H1 (cell line): Measurements from ENCODE around the gene RAD51B. TPM values are rescaled to one million over a fixed set of nuclear protein-coding genes. Genes with fewer than 3 reads are reported as not detected.

ENCODE experiments used
- CTCF ChIA-PET: fragments of 300-600 bp; sonication (Branson Sonifier 250); formaldehyde crosslinking; loops from one replicate; lab custom pipeline; 2021; ENCODE audit not compliant: partially characterized antibody; lab: Charles Lee
- POLR2A ChIA-PET: fragments of 300-600 bp; sonication (Branson Sonifier 250); formaldehyde crosslinking; loops from one replicate; lab custom pipeline; 2021; ENCODE audit warnings: inconsistent platforms; ENCODE audit not compliant: partially characterized antibody; lab: Charles Lee
- DNase-seq, 2 experiments: peaks; one replicate each; pipeline versions ENCODE4 v3.0.0 to v3.0.0-alpha.2; 2010 to 2022; ENCODE audit warnings: low spot score in 2 of 2, low read depth in 1 of 2, mixed read lengths in 1 of 2
- FAIRE-seq: peaks from 2 replicates; lab custom pipeline; 2011; peaks lifted over from hg19 to GRCh38; lab: Jason Lieb, UNC
- H2AFZ ChIP-seq: 2 replicates; pipeline ENCODE4 v1.8.1; 2012; ENCODE audit warnings: low read length, inconsistent platforms
- H2AK5ac ChIP-seq: 2 replicates; pipeline ENCODE4 v1.6.1; 2013; ENCODE audit warnings: low read depth, low read length
- H2BK120ac ChIP-seq: replicated peaks from 2 replicates; pipeline ENCODE3; 2013; ENCODE audit warnings: low read depth, low read length, inconsistent platforms
- H2BK12ac ChIP-seq: 2 replicates; pipeline ENCODE4 v1.6.1; 2013; ENCODE audit warnings: low read depth, low read length
- H2BK15ac ChIP-seq: 2 replicates; pipeline ENCODE4 v1.6.1; 2013; ENCODE audit warnings: low read length
- H2BK20ac ChIP-seq: 2 replicates; pipeline ENCODE4 v1.6.1; 2013; ENCODE audit warnings: low read length
- H2BK5ac ChIP-seq: 2 replicates; pipeline ENCODE4 v1.6.1; 2013; ENCODE audit warnings: low read depth, low read length
- H3K14ac ChIP-seq: 2 replicates; pipeline ENCODE4 v1.6.1; 2013; ENCODE audit warnings: inconsistent platforms; ENCODE audit not compliant: insufficient read length
- H3K18ac ChIP-seq: 2 replicates; pipeline ENCODE4 v1.6.1; 2013; ENCODE audit warnings: low read length; ENCODE audit errors: extremely low read depth
- H3K23ac ChIP-seq: 2 replicates; pipeline ENCODE4 v1.6.1; 2013; ENCODE audit warnings: inconsistent platforms; ENCODE audit not compliant: insufficient read length
- H3K23me2 ChIP-seq: 2 replicates; pipeline ENCODE4 v1.6.1; 2013; ENCODE audit warnings: low read depth, low read length
- H3K27ac ChIP-seq: 2 replicates; pipeline ENCODE4 v1.6.1; 2011; ENCODE audit warnings: low read depth, low read length, inconsistent platforms
- H3K27me3 ChIP-seq, 4 experiments: replicated peaks in 1 of 4; 1 replicate in 1 of 4; 2 replicates in 3 of 4; pipeline versions ENCODE4 v1.6.1 to v1.8.1; 2011 to 2013; ENCODE audit warnings: low read length in 3 of 4, mild to moderate bottlenecking in 3 of 4, inconsistent platforms in 2 of 4, mixed read lengths in 2 of 4, moderate library complexity in 1 of 4; ENCODE audit not compliant: control insufficient read depth in 3 of 4, insufficient read depth in 3 of 4; ENCODE audit errors: extremely low read depth in 1 of 4
- H3K36me3 ChIP-seq, 4 experiments: 2 replicates each; pipeline versions ENCODE4 v1.6.1 to v1.8.1; 2011 to 2013; ENCODE audit warnings: mild to moderate bottlenecking in 4 of 4, low read length in 3 of 4, moderate library complexity in 2 of 4, control low read depth in 1 of 4, inconsistent platforms in 1 of 4; ENCODE audit not compliant: insufficient read depth in 4 of 4, control insufficient read depth in 2 of 4
- H3K4ac ChIP-seq: replicated peaks from 2 replicates; pipeline ENCODE3; 2013; ENCODE audit warnings: low read length, low read depth, mixed read lengths, inconsistent platforms; ENCODE audit not compliant: insufficient read length
- H3K4me1 ChIP-seq, 4 experiments: replicated peaks in 1 of 4; 1 replicate in 1 of 4; 2 replicates in 3 of 4; pipeline versions ENCODE4 v1.6.1 to v1.8.1; 2011 to 2013; ENCODE audit warnings: low read length in 3 of 4, inconsistent platforms in 2 of 4, mixed read lengths in 1 of 4; ENCODE audit not compliant: insufficient read depth in 4 of 4, control insufficient read depth in 3 of 4
- H3K4me2 ChIP-seq, 2 experiments: 2 replicates each; pipeline versions ENCODE4 v1.6.1 to v1.8.1; 2011 to 2013; ENCODE audit warnings: low read depth in 2 of 2, low read length in 2 of 2, control low read depth in 1 of 2, inconsistent platforms in 1 of 2, mild to moderate bottlenecking in 1 of 2; ENCODE audit not compliant: insufficient read depth in 1 of 2
- H3K4me3 ChIP-seq, 4 experiments: fragments of 200-600, 300-600 bp in 1 of 4; sonication (generic), shearing (Covaris generic), sonication (Bioruptor Twin) in 1 of 4; 2 replicates each; pipeline versions ENCODE4 v1.5.1 to v1.8.1; 2011 to 2016; ENCODE audit warnings: low read length in 4 of 4, low read depth in 3 of 4, control low read depth in 2 of 4, inconsistent platforms in 2 of 4, mild to moderate bottlenecking in 2 of 4, mixed read lengths in 1 of 4, moderate library complexity in 1 of 4; ENCODE audit not compliant: insufficient read depth in 2 of 4; ENCODE audit errors: extremely low read depth in 1 of 4
- H3K56ac ChIP-seq: replicated peaks from 2 replicates; pipeline ENCODE3; 2013; ENCODE audit warnings: low read depth, mild to moderate bottlenecking, mixed read lengths, low read length, inconsistent platforms; ENCODE audit not compliant: insufficient read length
- H3K79me1 ChIP-seq: 2 replicates; pipeline ENCODE4 v1.6.1; 2013; ENCODE audit warnings: low read depth, low read length, control low read depth
- H3K79me2 ChIP-seq, 2 experiments: 2 replicates each; pipeline versions ENCODE4 v1.6.1 to v1.8.1; 2012 to 2013; ENCODE audit warnings: low read length in 2 of 2, mild to moderate bottlenecking in 2 of 2, inconsistent platforms in 1 of 2; ENCODE audit not compliant: insufficient read depth in 2 of 2, control insufficient read depth in 1 of 2
- H3K9ac ChIP-seq, 4 experiments: replicated peaks in 1 of 4; 1 replicate in 1 of 4; 2 replicates in 3 of 4; pipeline versions ENCODE4 v1.6.1 to v1.8.1; 2011 to 2013; ENCODE audit warnings: low read depth in 3 of 4, low read length in 3 of 4, control low read depth in 2 of 4, mild to moderate bottlenecking in 2 of 4, moderate library complexity in 2 of 4, inconsistent platforms in 1 of 4; ENCODE audit errors: extremely low read depth in 1 of 4
- H3K9me3 ChIP-seq, 2 experiments: 2 replicates each; pipeline versions ENCODE4 v1.6.1 to v1.8.1; 2012 to 2013; ENCODE audit warnings: mild to moderate bottlenecking in 2 of 2, moderate library complexity in 2 of 2, control low read depth in 1 of 2, inconsistent platforms in 1 of 2, low read depth in 1 of 2, low read length in 1 of 2, mixed read lengths in 1 of 2; ENCODE audit not compliant: insufficient read depth in 2 of 2
- H4K20me1 ChIP-seq, 2 experiments: replicated peaks in 1 of 2; 2 replicates each; pipeline versions ENCODE3 to v1.8.1; 2011 to 2013; ENCODE audit warnings: inconsistent platforms in 2 of 2, low read length in 2 of 2, mild to moderate bottlenecking in 1 of 2; ENCODE audit not compliant: insufficient read depth in 2 of 2, control insufficient read depth in 1 of 2
- H4K5ac ChIP-seq: 2 replicates; pipeline ENCODE4 v1.6.1; 2013; ENCODE audit warnings: low read length, low read depth, mixed read lengths, inconsistent platforms; ENCODE audit not compliant: insufficient read length
- H4K8ac ChIP-seq: 2 replicates; pipeline ENCODE4 v1.8.0; 2013; ENCODE audit warnings: mild to moderate bottlenecking, moderate library complexity, low read length, inconsistent platforms; ENCODE audit not compliant: insufficient read depth; ENCODE audit errors: extremely low read depth
- H4K91ac ChIP-seq: replicated peaks from 2 replicates; pipeline ENCODE3; 2013; ENCODE audit warnings: low read length, mixed read lengths, inconsistent platforms; ENCODE audit not compliant: insufficient read length
- CHD2 ChIP-seq: IDR thresholded peaks from 2 replicates; pipeline ENCODE4 v1.6.1; 2012; ENCODE audit warnings: low read length, improper control_type of control experiment
- E2F6 ChIP-seq: IDR thresholded peaks from 2 replicates; pipeline ENCODE4 v1.6.1; 2012; ENCODE audit warnings: inconsistent platforms
- FOSL1 ChIP-seq: IDR thresholded peaks from 2 replicates; pipeline ENCODE4 v1.6.1; 2011; ENCODE audit warnings: mild to moderate bottlenecking, low read depth, low read length, moderate library complexity; ENCODE audit not compliant: insufficient read depth
- GABPA ChIP-seq: IDR thresholded peaks from 2 replicates; pipeline ENCODE4 v1.6.1; 2011; ENCODE audit warnings: mild to moderate bottlenecking, low read length, moderate library complexity, borderline replicate concordance; ENCODE audit not compliant: insufficient read depth
- HDAC2 ChIP-seq, 2 experiments: fragments of 300-600 bp in 1 of 2; sonication (generic) in 1 of 2; IDR thresholded peaks; 2 replicates each; pipeline ENCODE4 v1.6.1; 2011 to 2012; ENCODE audit warnings: low read depth in 2 of 2, low read length in 2 of 2, mild to moderate bottlenecking in 2 of 2, moderate library complexity in 2 of 2, borderline replicate concordance in 1 of 2, inconsistent platforms in 1 of 2
- JUN ChIP-seq: IDR thresholded peaks from 2 replicates; pipeline ENCODE4 v1.6.1; 2011; ENCODE audit warnings: low read depth, mild to moderate bottlenecking, improper control_type of control experiment, low read length
- MAFK ChIP-seq: IDR thresholded peaks from 2 replicates; pipeline ENCODE4 v1.6.1; 2012; ENCODE audit warnings: low read depth, mild to moderate bottlenecking, improper control_type of control experiment, low read length
- SIN3A ChIP-seq, 2 experiments: IDR thresholded peaks in 1 of 2; conservative IDR thresholded peaks in 1 of 2; 2 replicates each; pipeline ENCODE4 v1.6.1; 2011 to 2012; ENCODE audit warnings: low read length in 2 of 2, improper control_type of control experiment in 1 of 2, low read depth in 1 of 2, mild to moderate bottlenecking in 1 of 2
- TBP ChIP-seq: IDR thresholded peaks from 2 replicates; pipeline ENCODE4 v1.6.1; 2011; ENCODE audit warnings: low read depth, low read length, improper control_type of control experiment
- TEAD4 ChIP-seq: IDR thresholded peaks from 2 replicates; pipeline ENCODE4 v1.6.1; 2012; ENCODE audit warnings: low read depth, low read length, inconsistent platforms, mixed read lengths
- WGBS, 2 experiments: shearing (Covaris generic) in 1 of 2; methylation state at CpG; one replicate each; pipeline versions ENCODE4 v1.1.6 to v1.1.7; 2013 to 2015; ENCODE audit warnings: low lambda C conversion rate in 2 of 2, mixed read lengths in 2 of 2, inconsistent platforms in 1 of 2, low coverage in 1 of 2, missing lambda C conversion rate in 1 of 2; ENCODE audit not compliant: insufficient replicate concordance in 2 of 2, insufficient coverage in 1 of 2, insufficient read length in 1 of 2; ENCODE audit errors: extremely low coverage in 1 of 2, missing lambda C conversion rate in 1 of 2; 5-methylcytosine and 5-hydroxymethylcytosine counted together
- polyA plus RNA-seq, 7 experiments: library from polyadenylated mRNA; depleted of rRNA in 3 of 7; stranded (reverse) in 5 of 7; unstranded in 2 of 7; fragments of >200 nt in 5 of 7; fragments of 200-250 nt in 2 of 7; gene quantifications; 1 replicate in 5 of 7; 2 replicates in 1 of 7; 4 replicates in 1 of 7; pipeline versions ENCODE4 v1.2.1 to v1.2.3, GENCODE V29; 2011 to 2013; ENCODE audit warnings: missing spikeins in 2 of 7, mixed read lengths in 2 of 7
- total RNA-seq: library from RNA; stranded (reverse); fragmentation: NEBNext Ultra II Directional; extraction: Animal tissue kit (Norgen Biotek cat#: 25700); gene quantifications from 2 replicates; pipeline ENCODE4 v1.2.1, GENCODE V29; 2021

RAD51B gene
- total and polyA plus RNA-seq, 2 of the 8 experiments (the other 6 are each of a cell fraction or from before 2014, with no cell fraction given) = 3.9 to 14.9 TPM

DNA sequence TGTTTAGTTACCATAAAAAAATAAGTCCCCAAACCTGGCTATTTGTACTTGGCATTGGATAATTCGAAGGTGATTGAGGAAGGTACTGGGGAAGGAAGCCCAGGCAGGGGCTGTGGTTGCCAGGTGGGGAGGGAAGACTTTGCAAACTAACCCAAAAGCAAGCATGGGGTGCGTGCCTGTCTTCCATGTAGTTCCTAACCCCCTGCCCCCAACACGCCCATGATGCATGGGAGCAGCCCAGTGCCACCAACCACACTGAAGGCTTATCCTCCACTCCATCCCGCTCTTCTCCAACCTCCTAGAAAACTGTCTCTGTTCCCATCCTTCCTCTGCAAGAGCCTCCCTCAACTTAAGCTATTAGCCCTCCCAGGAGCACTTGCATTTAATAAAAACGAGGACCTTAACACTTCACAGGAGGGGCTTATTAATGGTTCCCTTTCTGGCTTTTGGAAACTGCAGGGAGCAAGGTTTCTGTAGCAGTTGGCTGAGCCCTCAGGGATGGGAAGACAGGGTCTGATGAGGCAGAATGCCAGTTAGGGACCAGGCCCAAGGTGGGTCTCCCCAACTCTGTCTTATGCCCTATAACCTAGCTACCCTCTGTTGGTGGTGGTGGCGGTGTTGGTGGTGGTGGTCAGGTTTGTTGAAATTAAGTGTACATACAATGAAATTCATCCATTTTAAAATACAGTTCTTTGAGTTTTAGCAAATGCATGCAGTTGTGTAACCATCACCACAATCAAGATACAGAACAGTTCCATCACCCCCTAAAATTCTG lies 877.3 kb downstream of the RAD51B start:
- Histone ChIP-seq H3K56ac (no peak overlapping the region), H3K23me2 (no peaks in the 10 kb centered on the region), H4K91ac (no peak overlapping the region), H3K14ac (no peak overlapping the region), H2BK20ac (no peak overlapping the region), H4K5ac (no peak overlapping the region), H3K36me3 (no peaks in the 10 kb centered on the region), H3K79me2 (no peaks in the 10 kb centered on the region), H3K4me3 (no peak overlapping the region), H2AK5ac (no peak overlapping the region), H4K8ac (no peak overlapping the region), H4K20me1 (no peaks in the 10 kb centered on the region), H2BK5ac (no peak overlapping the region), H3K23ac (no peak overlapping the region), H3K4me1 (no peaks in the 10 kb centered on the region), H3K18ac (no peak overlapping the region), H2BK120ac (no peak overlapping the region), H3K27ac (no peak overlapping the region), H3K9ac (no peak overlapping the region), H3K79me1 (no peaks in the 10 kb centered on the region), H2BK12ac (no peak overlapping the region), H3K9me3 (no peaks in the 10 kb centered on the region), H3K4me2 (no peak overlapping the region), H2AFZ (no peak overlapping the region), H3K27me3 (no peaks in the 10 kb centered on the region), H3K4ac (no peak overlapping the region), H2BK15ac (no peak overlapping the region)
- no peak for TF ChIP-seq HDAC2 (IDR thresholded peaks at IDR 0.05; ENCODE audit: borderline replicate concordance in 1 of 2, low read depth in 2 of 2, low read length in 2 of 2)
- TF ChIP-seq GABPA = no peak
- TF ChIP-seq TEAD4 = no peak
- TF ChIP-seq FOSL1 = no peak
- no peak for TF ChIP-seq TBP
- TF ChIP-seq MAFK = no peak
- TF ChIP-seq CHD2 = no peak
- TF ChIP-seq SIN3A (conservative IDR thresholded peaks at IDR 0.05 in 1 of 2, IDR thresholded peaks at IDR 0.05 in 1 of 2; ENCODE audit: low read depth in 1 of 2, low read length in 2 of 2) = no peak
- TF ChIP-seq JUN = no peak
- no peak for TF ChIP-seq E2F6
- POLR2A ChIA-PET = no interaction called here
- DNase-seq (no peak), FAIRE-seq (no peak)
- WGBS, 2 experiments = 91% methylated on average over 6 of the region's 6 CpGs; no CpG with 5 or more reads in 1 of the 2 experiments
- CTCF ChIA-PET = interaction anchor here (1.0 to 1.2 kb wide), 2 partner anchors 78 to 448 kb away, joined by 3 read pairs; no protein-coding TSS in a partner anchor
